ENCODE measurements around the gene PRCC.
A peak's percentile ranks its signal among the peaks of the same experiment; 100 is the strongest.

The PRCC gene

GRCh38 chr1:156789621-156790318 lies 22.4 kb downstream of the PRCC start:
- H3K27ac Mint-ChIP-seq = no peak overlapping the region
- H3K4me3 Mint-ChIP-seq = no peak overlapping the region
- no peaks in the 10 kb centered on the region for H3K9me3 Mint-ChIP-seq
- peaks cover 86% of the 10 kb centered on the region for H3K36me3 Mint-ChIP-seq (ENCODE audit: low read depth)
- no peak for DNase-seq
- H3K27me3 Mint-ChIP-seq = no peaks in the 10 kb centered on the region
- H3K4me1 Mint-ChIP-seq (ENCODE audit: low read depth) = peaks cover 1% of the 10 kb centered on the region

- peak overlapping the region; percentile 22 for H3K27ac Mint-ChIP-seq
- DNase-seq = no peak
- peaks cover 1% of the 10 kb centered on the region for H3K4me1 Mint-ChIP-seq (ENCODE audit: low read depth)
- no peak overlapping the region for H3K4me3 Mint-ChIP-seq
- no peaks in the 10 kb centered on the region for H3K27me3 Mint-ChIP-seq
- H3K36me3 Mint-ChIP-seq (ENCODE audit: low read depth) = peaks cover 91% of the 10 kb centered on the region
- H3K9me3 Mint-ChIP-seq = no peaks in the 10 kb centered on the region
Measured at GRCh38 chr1:156794506-156795373, 27.4 kb downstream of the PRCC start.

- peaks cover 1% of the 10 kb centered on the region for H3K4me1 Mint-ChIP-seq (ENCODE audit: low read depth)
- no peak overlapping the region for H3K27ac Mint-ChIP-seq
- H3K27me3 Mint-ChIP-seq = no peaks in the 10 kb centered on the region
- no peaks in the 10 kb centered on the region for H3K9me3 Mint-ChIP-seq
- no peak for DNase-seq
- peaks cover 91% of the 10 kb centered on the region for H3K36me3 Mint-ChIP-seq (ENCODE audit: low read depth)
- no peak overlapping the region for H3K4me3 Mint-ChIP-seq
Measured at GRCh38 chr1:156795374-156795733, 28.0 kb downstream of the PRCC start.

- Mint-ChIP-seq H3K27ac (no peak overlapping the region), H3K4me3 (no peak overlapping the region), H3K27me3 (no peaks in the 10 kb centered on the region), H3K36me3 (ENCODE audit: low read depth) (peaks cover 94% of the 10 kb centered on the region), H3K9me3 (no peaks in the 10 kb centered on the region), H3K4me1 (ENCODE audit: low read depth) (peaks cover 1% of the 10 kb centered on the region)
- no peak for DNase-seq
Measured at GRCh38 chr1:156795787-156796186, 28.5 kb downstream of the PRCC start.

GRCh38 chr1:156796340-156797097 lies 29.2 kb downstream of the PRCC start:
- Mint-ChIP-seq H3K4me1 (ENCODE audit: low read depth) (peaks cover 7% of the 10 kb centered on the region), H3K4me3 (no peak overlapping the region), H3K9me3 (no peaks in the 10 kb centered on the region), H3K27ac (no peak overlapping the region), H3K27me3 (no peaks in the 10 kb centered on the region), H3K36me3 (ENCODE audit: low read depth) (peaks cover 94% of the 10 kb centered on the region)
- no peak for DNase-seq

GRCh38 chr1:156797212-156797871 lies 30.0 kb downstream of the PRCC start:
- H3K4me1 Mint-ChIP-seq (ENCODE audit: low read depth) = peaks cover 14% of the 10 kb centered on the region
- no peak for DNase-seq
- no peaks in the 10 kb centered on the region for H3K27me3 Mint-ChIP-seq
- peaks cover 95% of the 10 kb centered on the region for H3K36me3 Mint-ChIP-seq (ENCODE audit: low read depth)
- no peak overlapping the region for H3K27ac Mint-ChIP-seq
- H3K4me3 Mint-ChIP-seq = no peak overlapping the region
- H3K9me3 Mint-ChIP-seq = no peaks in the 10 kb centered on the region

- no peak overlapping the region for H3K4me3 Mint-ChIP-seq
- H3K27ac Mint-ChIP-seq = peak overlapping the region; percentile 92
- DNase-seq = no peak
- peaks cover 93% of the 10 kb centered on the region for H3K36me3 Mint-ChIP-seq (ENCODE audit: low read depth)
- no peaks in the 10 kb centered on the region for H3K27me3 Mint-ChIP-seq
- no peaks in the 10 kb centered on the region for H3K9me3 Mint-ChIP-seq
- H3K4me1 Mint-ChIP-seq (ENCODE audit: low read depth) = peaks cover 27% of the 10 kb centered on the region
Measured at GRCh38 chr1:156801409-156802121, 34.2 kb downstream of the PRCC start.

GRCh38 chr1:156802421-156802935 lies 35.1 kb downstream of the PRCC start:
- no peaks in the 10 kb centered on the region for H3K27me3 Mint-ChIP-seq
- H3K4me1 Mint-ChIP-seq (ENCODE audit: low read depth) = peaks cover 34% of the 10 kb centered on the region
- H3K36me3 Mint-ChIP-seq (ENCODE audit: low read depth) = peaks cover 93% of the 10 kb centered on the region
- no peak overlapping the region for H3K4me3 Mint-ChIP-seq
- H3K9me3 Mint-ChIP-seq = no peaks in the 10 kb centered on the region
- H3K27ac Mint-ChIP-seq = peak overlapping the region; percentile 92
- DNase-seq = no peak

GRCh38 chr1:156803086-156803851 lies 35.9 kb downstream of the PRCC start:
- H3K36me3 Mint-ChIP-seq (ENCODE audit: low read depth) = peaks cover 93% of the 10 kb centered on the region
- H3K27ac Mint-ChIP-seq = peak overlapping the region; percentile 83
- H3K9me3 Mint-ChIP-seq = no peaks in the 10 kb centered on the region
- H3K4me3 Mint-ChIP-seq = no peak overlapping the region
- H3K27me3 Mint-ChIP-seq = no peaks in the 10 kb centered on the region
- peaks cover 42% of the 10 kb centered on the region for H3K4me1 Mint-ChIP-seq (ENCODE audit: low read depth)
- no peak for DNase-seq

GRCh38 chr1:156804026-156804425 lies 36.7 kb downstream of the PRCC start:
- H3K9me3 Mint-ChIP-seq = no peaks in the 10 kb centered on the region
- DNase-seq = no peak
- H3K36me3 Mint-ChIP-seq (ENCODE audit: low read depth) = peaks cover 94% of the 10 kb centered on the region
- H3K27ac Mint-ChIP-seq = peak overlapping the region; percentile 83
- H3K4me3 Mint-ChIP-seq = no peak overlapping the region
- H3K27me3 Mint-ChIP-seq = no peaks in the 10 kb centered on the region
- peaks cover 50% of the 10 kb centered on the region for H3K4me1 Mint-ChIP-seq (ENCODE audit: low read depth)

GRCh38 chr1:156804572-156805243 lies 37.4 kb downstream of the PRCC start:
- no peak for DNase-seq
- Mint-ChIP-seq H3K27me3 (no peaks in the 10 kb centered on the region), H3K27ac (peak overlapping the region; percentile 83), H3K9me3 (no peaks in the 10 kb centered on the region), H3K4me3 (no peak overlapping the region), H3K36me3 (ENCODE audit: low read depth) (peaks cover 94% of the 10 kb centered on the region), H3K4me1 (ENCODE audit: low read depth) (peaks cover 54% of the 10 kb centered on the region)

- DNase-seq = no peak
- no peaks in the 10 kb centered on the region for H3K27me3 Mint-ChIP-seq
Measured at GRCh38 chr1:156805766-156806511, 38.6 kb downstream of the PRCC start.

More at GRCh38 chr1:156805766-156806511, 38.6 kb downstream of the PRCC start:
- Mint-ChIP-seq H3K4me1 (ENCODE audit: low read depth) (peaks cover 64% of the 10 kb centered on the region), H3K36me3 (ENCODE audit: low read depth) (peaks cover 94% of the 10 kb centered on the region), H3K4me3 (no peak overlapping the region), H3K27ac (peak overlapping the region; percentile 82), H3K9me3 (no peaks in the 10 kb centered on the region)
